GM18499 (cell line): ENCODE data around the gene NAV1.

ENCODE experiments used
- ATAC-seq: cut with Tn5 transposase; IDR thresholded peaks from one replicate; pipeline ENCODE4 v1.9.1; 2021; ENCODE audit warnings: moderate number of reproducible peaks; ENCODE audit not compliant: insufficient read depth, unreplicated experiment

Gene NAV1

GRCh38 chr1:201582705-201583442, 43.9 kb downstream of the NAV1 start:
- ATAC-seq: no peak

GRCh38 chr1:201583663-201584062, 44.7 kb downstream of the NAV1 start:
- no peak for ATAC-seq

GRCh38 chr1:201584471-201585092, 45.7 kb downstream of the NAV1 start:
- ATAC-seq: no peak

- no peak for ATAC-seq
Observed at GRCh38 chr1:201585093-201585483, 46.2 kb downstream of the NAV1 start.

- no peak for ATAC-seq
Observed at GRCh38 chr1:201585901-201586300, 47.0 kb downstream of the NAV1 start.

GRCh38 chr1:201586806-201587205, 47.9 kb downstream of the NAV1 start:
- ATAC-seq: no peak

GRCh38 chr1:201587729-201588128, 48.8 kb downstream of the NAV1 start:
- no peak for ATAC-seq
